ENCODE data around the gene TRIM65. TPM values are rescaled to one million over a fixed set of nuclear protein-coding genes. Genes with fewer than 3 reads are reported as not detected.
"Not testable (repeated sequence)": the region's sequence is repeated elsewhere in the genome, so short reads cannot be mapped to it uniquely, and the experiment has no call there.

The TRIM65 gene
- polyA plus RNA-seq, 6 donors from 2014 or later: 15.4 to 33.0 (median 23.4) TPM

DNA sequence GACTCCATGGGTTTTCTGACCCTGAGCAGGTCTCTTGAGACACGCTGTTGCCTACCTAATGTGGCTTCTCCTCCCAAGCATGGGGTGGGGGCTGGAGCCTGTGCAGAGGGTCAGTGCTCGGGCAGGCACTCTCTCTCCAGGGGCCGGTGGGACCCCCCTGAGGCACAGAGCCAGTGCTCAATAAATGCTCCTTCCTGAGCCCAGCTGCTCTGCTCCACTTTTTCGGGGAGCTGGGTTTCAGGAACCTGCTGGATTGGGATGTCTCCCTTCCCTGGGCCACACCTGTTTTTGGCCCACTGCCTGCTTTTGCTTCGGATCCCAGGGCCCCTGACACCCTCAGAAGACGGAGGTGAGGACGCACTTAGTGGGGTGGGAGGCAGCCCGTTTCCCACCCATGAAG is 1.3 kb upstream of the TRIM65 start:
- ATAC-seq (ENCODE audit: low read depth in 2 of 2) (no peak), DNase-seq (no peak)
- peak overlapping the region in 3 of 6 donors; percentile 11 to 86 (median 69) for H3K27ac Mint-ChIP-seq
- H3K4me3 Mint-ChIP-seq: peak overlapping the region; percentile 33 to 91 (median 67)
- H3K4me1 Mint-ChIP-seq: peaks cover 21 to 30% (median 26%) of the 10 kb centered on the region in 3 donors
- H3K27me3 Mint-ChIP-seq: no peaks in the 10 kb centered on the region
- H3K36me3 Mint-ChIP-seq: peaks cover 0 to 7% of the 10 kb centered on the region in 2 donors
- no peaks in the 10 kb centered on the region for H3K9me3 Mint-ChIP-seq

DNA sequence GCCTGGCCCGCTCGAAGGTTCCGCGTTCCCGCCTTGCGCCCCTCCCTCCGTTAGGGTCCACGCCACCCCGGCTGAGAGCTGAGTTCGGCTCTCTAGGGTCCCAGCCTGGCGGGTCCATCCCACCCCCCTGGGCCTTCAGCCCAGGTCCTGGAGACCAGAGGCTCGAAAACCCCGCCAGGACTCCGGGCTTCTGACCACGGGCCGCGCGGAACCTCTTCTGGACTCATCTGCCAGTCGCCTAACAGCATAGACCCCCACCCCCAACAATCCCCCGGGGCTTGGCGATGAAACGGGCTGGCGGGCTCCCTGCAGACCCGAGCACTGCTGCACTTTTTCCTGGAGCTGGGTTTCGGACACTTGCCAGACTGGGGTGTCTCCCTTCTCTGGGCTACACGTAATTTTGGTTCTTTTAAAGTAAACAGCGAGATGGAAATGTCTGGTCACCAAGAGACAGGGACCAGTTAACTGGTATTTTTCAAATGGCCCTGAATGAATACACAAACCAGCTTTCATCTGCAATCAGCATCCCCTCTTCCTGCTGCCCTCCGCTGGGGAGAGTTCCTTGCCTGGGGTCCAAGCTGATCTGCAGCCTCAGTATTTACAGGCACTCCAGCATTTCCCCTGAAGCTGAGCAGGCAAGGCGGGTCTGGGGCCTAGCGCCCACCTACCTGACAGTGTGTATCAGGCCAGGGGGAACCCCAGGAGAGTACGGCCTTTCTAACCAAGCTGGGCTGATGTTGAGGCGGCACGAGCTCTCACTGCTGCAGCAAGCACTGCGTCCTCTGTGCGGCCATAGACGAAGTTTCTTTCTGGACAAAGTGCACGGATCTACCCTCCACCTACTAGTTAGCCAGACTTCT is 639 bp upstream of the TRIM65 start:
- DNase-seq: no peak
- no peaks in the 10 kb centered on the region for H3K9me3 Mint-ChIP-seq
- peak overlapping the region in 5 of 6 donors; percentile 16 to 86 (median 84) for H3K27ac Mint-ChIP-seq
- H3K4me1 Mint-ChIP-seq: peaks cover 21 to 30% (median 26%) of the 10 kb centered on the region in 3 donors
- H3K36me3 Mint-ChIP-seq: peaks cover 0 to 7% of the 10 kb centered on the region in 2 donors
- H3K4me3 Mint-ChIP-seq: peak overlapping the region; percentile 60 to 91 (median 76)
- H3K27me3 Mint-ChIP-seq: no peaks in the 10 kb centered on the region
- ATAC-seq (ENCODE audit: low read depth in 2 of 2): no peak

DNA sequence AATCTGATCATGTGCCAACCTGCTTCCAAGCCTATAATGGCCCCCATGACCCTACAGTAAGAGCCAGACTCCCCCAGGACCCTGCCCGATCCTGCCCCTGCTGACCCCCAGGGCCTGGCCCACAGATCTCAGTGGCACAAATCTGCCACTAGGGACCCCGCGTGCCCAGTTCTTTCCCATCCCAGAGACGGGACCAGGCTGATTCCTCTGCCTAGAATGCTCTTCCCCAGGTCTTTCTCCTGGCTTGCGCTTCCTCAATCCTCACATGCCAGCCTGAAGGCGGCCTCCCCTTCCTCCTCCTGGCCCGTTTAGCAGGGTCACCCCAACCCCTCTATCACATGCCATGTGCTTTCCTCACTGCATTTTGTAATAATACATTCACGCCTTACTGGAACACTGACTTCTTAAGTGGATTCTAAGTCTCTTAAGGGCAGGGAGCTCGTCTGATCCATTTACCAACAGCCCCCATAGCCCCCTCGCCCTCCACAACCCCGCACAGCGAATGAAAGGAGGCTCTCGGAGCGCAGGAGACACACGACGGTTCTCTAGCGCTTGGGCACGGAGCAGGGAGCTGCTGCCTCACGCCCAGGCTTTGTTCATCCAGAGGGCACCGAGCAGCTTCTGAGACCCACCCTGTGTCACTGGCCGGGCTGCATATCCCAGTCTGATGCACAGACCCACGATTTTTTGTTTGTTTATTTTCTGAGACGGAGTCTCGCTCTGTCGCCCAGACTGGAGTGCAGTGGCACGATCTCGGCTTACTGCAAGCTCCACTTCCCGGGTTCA is 1.2 kb downstream of the TRIM65 start:
- DNase-seq (no peak), ATAC-seq (ENCODE audit: low read depth in 2 of 2) (no peak)
- no peaks in the 10 kb centered on the region for H3K27me3 Mint-ChIP-seq
- peak overlapping the region; percentile 19 to 93 (median 86) for H3K27ac Mint-ChIP-seq
- peak overlapping the region; percentile 60 to 94 (median 85) for H3K4me3 Mint-ChIP-seq
- no peaks in the 10 kb centered on the region for H3K9me3 Mint-ChIP-seq
- peaks cover 0 to 7% of the 10 kb centered on the region in 2 donors for H3K36me3 Mint-ChIP-seq
- peaks cover 21 to 30% (median 26%) of the 10 kb centered on the region in 3 donors for H3K4me1 Mint-ChIP-seq

DNA sequence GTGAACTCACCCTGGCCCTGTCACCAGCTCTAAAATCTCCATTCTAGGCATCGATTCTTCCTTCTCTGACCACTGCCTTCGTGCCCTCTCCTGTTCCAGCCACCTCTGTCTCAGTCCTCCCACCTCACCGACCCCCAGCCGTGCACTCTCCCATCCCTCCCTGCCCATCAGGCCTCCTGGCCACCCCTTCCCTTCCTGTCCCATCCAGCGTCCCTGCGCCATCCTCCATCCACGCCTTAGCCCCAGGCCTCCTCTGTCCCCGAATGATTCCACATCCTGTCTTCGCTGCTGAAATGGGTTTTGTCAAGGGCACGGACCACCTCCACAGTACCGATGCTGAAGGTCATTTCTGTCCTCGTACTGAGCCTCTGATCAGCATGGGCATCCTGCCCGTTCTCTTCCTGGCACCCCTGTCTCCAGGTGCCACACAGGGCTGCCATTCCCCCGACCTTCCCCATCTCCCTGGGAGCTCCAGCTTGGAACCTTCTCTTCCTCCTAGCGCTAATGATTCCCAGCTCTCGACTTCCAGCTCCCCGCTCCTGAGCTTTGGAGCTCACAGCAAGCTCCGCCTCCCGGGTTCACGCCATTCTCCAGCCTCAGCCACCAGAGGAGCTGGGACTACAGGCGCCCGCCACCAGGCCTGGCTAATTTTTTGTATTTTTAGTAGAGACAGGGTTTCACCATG is 2.6 kb downstream of the TRIM65 start:
- no peak for ATAC-seq (ENCODE audit: low read depth in 2 of 2)
- DNase-seq: no peak
- peaks cover 5 to 6% of the 10 kb centered on the region in 2 donors for H3K36me3 Mint-ChIP-seq
- peak overlapping the region in 5 of 6 donors; percentile 64 to 93 (median 84) for H3K27ac Mint-ChIP-seq
- no peaks in the 10 kb centered on the region for H3K27me3 Mint-ChIP-seq
- no peaks in the 10 kb centered on the region for H3K9me3 Mint-ChIP-seq
- H3K4me1 Mint-ChIP-seq: peaks cover 21 to 27% (median 26%) of the 10 kb centered on the region in 3 donors
- peak overlapping the region in 7 of 8 donors; percentile 5 to 75 (median 47) for H3K4me3 Mint-ChIP-seq

DNA sequence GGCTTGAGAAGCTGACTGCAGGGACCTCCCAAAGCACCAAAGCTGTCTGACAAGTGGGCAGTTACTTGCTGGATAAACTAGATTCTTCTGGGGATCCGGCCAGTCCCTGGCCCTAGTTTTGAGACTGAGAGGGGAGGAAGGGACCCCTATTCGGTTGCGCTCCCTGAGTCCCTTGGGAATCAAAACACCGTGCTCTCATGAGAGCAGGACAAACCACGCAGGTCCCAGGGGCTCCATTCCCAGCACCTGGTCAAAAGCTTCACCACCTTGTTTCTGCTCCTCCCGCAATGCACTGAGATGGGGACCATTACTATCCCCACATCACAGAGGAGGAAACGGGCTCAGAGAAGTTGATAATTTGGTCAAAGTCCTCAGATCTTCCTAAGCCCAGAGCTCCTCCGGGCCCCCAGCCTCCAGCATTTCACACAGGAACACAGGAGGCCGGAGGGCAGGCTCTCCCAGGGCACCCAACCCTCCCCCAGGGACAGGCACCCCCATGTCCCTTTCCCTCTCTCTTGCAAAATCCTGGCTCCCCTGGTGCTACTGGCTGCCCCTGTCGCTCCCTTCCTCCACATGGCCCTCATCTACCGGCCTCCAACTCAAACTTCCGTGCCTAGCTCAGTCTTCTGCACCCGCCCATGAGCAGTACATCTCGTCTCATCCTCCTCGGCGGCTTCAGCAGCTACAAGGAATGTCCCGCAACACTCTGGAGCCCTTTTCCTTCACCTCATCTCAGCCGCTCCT is 3.3 kb downstream of the TRIM65 start:
- no peaks in the 10 kb centered on the region for H3K9me3 Mint-ChIP-seq
- peak overlapping the region in 4 of 6 donors; percentile 64 to 93 (median 87) for H3K27ac Mint-ChIP-seq
- peaks cover 21 to 27% (median 26%) of the 10 kb centered on the region in 3 donors for H3K4me1 Mint-ChIP-seq
- ATAC-seq (ENCODE audit: low read depth in 2 of 2): no peak
- H3K4me3 Mint-ChIP-seq: peak overlapping the region in 7 of 8 donors; percentile 5 to 75 (median 54)
- DNase-seq: no peak
- H3K36me3 Mint-ChIP-seq: peaks cover 0 to 6% of the 10 kb centered on the region in 2 donors
- H3K27me3 Mint-ChIP-seq: no peaks in the 10 kb centered on the region

DNA sequence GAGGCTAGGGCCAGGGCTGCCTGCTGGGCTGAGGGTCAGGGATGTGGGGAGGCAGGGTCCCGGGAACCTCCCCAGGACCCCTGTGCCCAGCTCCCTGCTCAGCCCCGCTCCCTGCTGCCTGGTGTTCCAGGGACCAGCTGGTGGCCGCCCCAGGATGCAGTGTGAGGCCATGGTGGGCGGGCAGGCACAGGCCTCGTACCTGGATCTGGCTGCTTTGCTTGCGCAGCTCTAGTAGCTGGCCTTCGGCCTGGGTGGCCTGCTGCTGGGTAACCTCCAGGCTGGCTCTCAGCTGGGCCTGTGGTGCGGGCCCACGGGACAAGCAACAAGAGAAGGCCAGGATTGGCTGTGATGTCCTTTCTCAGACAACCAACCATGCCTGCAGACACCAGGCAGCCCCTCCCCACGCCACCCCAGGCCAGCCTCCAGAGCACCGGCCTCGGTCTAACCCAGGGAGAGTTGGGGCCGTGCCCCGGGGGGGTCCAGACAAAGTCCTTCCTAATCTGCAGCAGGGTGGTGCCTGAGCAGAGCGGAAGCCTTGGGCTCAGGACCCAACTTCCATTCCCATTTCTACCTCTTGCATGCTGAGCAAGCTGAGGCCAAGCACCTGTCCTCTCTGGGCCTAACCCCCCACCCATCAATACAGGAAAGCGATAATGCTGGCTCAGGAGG is 4.1 kb downstream of the TRIM65 start:
- Mint-ChIP-seq H3K27me3 (no peaks in the 10 kb centered on the region), H3K9me3 (no peaks in the 10 kb centered on the region), H3K4me1 (peaks cover 21 to 26% (median 26%) of the 10 kb centered on the region in 3 donors), H3K4me3 (peak overlapping the region in 1 of 8 donors; percentile 27), H3K27ac (no peak overlapping the region), H3K36me3 (peaks cover 0 to 6% of the 10 kb centered on the region in 2 donors)
- DNase-seq: no peak
- ATAC-seq (ENCODE audit: low read depth in 2 of 2): no peak

DNA sequence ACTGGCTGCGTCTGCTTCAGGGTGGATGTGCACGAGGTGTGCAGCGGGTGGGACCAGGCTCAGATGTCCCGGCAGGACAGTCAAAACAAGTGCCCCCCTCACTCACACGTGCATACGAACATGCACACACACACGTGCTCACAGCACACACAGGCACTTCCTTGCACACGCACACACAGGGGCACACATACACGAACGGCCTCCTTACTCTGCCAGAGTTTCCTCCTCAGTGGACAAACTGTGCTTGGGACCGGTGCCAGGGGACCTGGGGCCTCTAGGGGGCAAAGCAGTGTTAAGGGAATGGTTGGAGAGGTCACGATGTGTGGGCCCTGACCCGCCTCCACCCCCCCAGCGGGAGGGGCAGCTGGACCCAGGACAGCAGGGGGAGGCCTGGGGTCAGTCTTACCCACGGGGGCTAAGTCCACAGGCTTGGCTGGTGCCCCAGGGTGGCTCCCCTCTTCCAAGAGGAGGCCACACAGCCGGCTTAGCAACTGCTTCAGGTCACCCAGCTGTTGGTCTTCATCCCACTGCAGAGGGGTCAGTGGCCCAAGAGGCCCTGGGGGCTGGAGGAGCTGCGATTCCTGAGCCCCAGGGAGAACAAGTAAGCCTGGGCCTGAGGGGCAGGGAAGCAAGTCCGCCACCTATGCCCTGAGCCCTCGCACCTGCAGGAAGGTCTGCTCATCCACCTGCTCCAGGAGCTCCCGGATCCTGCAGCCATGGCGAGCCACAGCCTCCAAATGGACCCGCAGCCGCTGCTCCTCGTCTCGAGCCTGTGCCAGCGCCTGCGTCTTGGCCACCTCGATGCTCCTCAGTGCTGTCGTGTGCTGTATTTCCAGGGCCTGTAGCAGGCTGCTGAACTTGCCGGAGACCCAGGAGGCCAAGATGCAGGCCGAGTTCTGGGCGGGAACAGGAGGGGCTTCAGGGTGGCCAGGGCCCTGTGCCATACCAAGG is 4.9 kb downstream of the TRIM65 start:
- Mint-ChIP-seq H3K27me3 (no peaks in the 10 kb centered on the region), H3K36me3 (peaks cover 0 to 6% of the 10 kb centered on the region in 2 donors), H3K4me1 (peaks cover 21 to 26% (median 21%) of the 10 kb centered on the region in 3 donors), H3K4me3 (no peak overlapping the region), H3K27ac (no peak overlapping the region), H3K9me3 (no peaks in the 10 kb centered on the region)
- DNase-seq (no peak), ATAC-seq (ENCODE audit: low read depth in 2 of 2) (no peak)

DNA sequence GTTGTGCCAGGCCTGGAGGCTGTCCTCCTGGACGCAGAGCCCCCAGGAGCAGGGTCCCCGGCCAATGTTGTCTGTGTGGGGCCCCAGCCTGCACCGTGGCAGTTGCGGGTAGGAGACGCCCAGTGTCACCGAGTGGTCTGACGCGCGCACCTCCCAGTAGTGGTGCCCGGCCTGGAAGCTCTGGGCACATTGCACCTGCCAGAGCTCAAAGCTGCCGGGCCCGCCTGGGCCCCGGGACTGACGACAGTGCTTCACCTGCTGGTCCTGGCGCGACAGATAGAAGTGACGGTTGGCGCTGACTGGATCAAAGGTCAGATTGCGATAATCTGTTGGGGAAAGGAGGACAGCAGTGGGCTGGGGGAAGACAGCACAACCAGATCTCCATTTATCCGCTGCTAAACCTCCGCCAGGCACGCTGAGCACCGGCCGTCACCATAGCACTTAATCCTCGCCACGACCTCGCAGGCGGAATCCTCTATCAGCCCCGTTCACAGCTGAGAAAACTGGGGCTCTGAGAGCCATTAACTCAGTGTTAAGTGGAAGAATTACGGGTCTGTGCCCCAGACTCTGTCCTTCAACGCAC is 5.6 kb downstream of the TRIM65 start:
- ATAC-seq (ENCODE audit: low read depth in 2 of 2): no peak
- Mint-ChIP-seq H3K27ac (no peak overlapping the region), H3K4me1 (peaks cover 21 to 26% (median 24%) of the 10 kb centered on the region in 3 donors), H3K4me3 (no peak overlapping the region), H3K9me3 (no peaks in the 10 kb centered on the region), H3K36me3 (peaks cover 0 to 6% of the 10 kb centered on the region in 2 donors), H3K27me3 (no peaks in the 10 kb centered on the region)
- no peak for DNase-seq

DNA sequence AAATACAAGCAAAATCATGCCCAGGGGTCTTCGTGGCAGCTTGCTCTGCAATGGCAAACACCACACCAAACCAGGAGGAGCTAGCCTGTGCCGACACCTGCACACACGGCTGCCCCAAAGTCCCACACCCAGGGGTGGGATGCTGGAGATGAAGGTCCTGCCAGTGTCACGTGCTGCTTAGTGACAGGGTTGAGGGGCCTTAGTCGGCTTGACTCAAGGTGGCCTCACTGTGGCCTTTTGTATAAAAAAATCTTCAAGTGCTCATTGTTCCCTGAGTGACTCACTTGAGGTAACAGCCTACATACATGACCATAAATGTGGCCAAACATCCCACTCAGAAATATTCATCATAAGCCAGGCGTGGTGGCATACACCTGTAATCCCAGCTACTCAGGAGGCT is 7.3 kb downstream of the TRIM65 start:
- ATAC-seq (ENCODE audit: low read depth in 2 of 2) (no peak), DNase-seq (no peak)
- no peaks in the 10 kb centered on the region for H3K27me3 Mint-ChIP-seq
- peak overlapping the region in 2 of 6 donors; percentile 12 to 75 for H3K27ac Mint-ChIP-seq
- H3K9me3 Mint-ChIP-seq: no peaks in the 10 kb centered on the region
- peaks cover 9 to 12% (median 10%) of the 10 kb centered on the region in 3 donors for H3K4me1 Mint-ChIP-seq
- H3K36me3 Mint-ChIP-seq: peaks cover 0 to 6% of the 10 kb centered on the region in 2 donors
- H3K4me3 Mint-ChIP-seq: peak overlapping the region in 1 of 8 donors; percentile 29

DNA sequence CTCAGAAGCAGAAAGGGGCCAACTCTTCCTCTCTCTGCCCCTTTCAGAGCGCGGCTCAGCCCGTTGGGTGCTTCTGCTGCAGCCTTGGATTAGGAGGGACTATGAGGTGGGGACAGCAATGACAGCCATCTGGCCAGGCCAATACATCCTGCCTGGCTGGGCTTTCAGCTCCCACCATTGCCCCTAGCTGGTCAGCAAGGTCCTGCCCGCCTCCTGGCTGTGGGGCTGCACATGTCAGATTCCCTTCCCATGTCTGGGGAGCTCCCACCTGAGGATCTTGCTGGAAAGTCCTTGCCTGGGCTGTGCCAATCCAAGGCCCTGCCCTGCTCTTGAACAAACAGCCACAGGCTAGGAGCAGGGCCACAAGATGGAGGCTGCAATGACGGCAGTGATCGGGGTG is 8.3 kb downstream of the TRIM65 start:
- Mint-ChIP-seq H3K27ac (no peak overlapping the region), H3K36me3 (peaks cover 0 to 6% of the 10 kb centered on the region in 2 donors), H3K9me3 (no peaks in the 10 kb centered on the region), H3K4me3 (no peak overlapping the region), H3K27me3 (no peaks in the 10 kb centered on the region), H3K4me1 (peaks cover 0 to 3% (median 2%) of the 10 kb centered on the region in 3 donors)
- ATAC-seq (ENCODE audit: low read depth in 2 of 2): no peak
- no peak for DNase-seq

DNA sequence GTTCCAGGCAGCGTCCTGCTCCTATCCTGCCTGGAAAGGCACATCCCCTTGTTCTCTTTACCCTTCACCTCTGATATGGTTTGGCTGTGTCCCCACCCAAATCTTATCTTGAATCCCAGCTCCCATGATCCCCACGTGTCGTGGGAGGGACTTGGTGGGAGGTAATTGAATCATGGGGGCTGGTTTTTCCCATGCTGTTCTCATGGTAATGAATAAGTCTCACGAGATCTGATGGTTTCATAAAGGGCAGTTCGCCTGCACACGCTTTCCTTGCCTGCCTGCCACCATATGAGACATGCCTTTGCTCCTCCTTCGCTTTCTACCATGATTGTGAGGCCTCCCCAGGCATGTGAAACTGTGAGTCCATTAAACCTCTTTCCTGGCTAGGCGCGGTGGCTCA is 10.9 kb downstream of the TRIM65 start:
- not testable (repeated sequence) for H3K27me3 Mint-ChIP-seq; H3K9me3 Mint-ChIP-seq; H3K4me1 Mint-ChIP-seq; H3K4me3 Mint-ChIP-seq; H3K36me3 Mint-ChIP-seq; DNase-seq; ATAC-seq (ENCODE audit: low read depth in 2 of 2)
- H3K27ac Mint-ChIP-seq: peak overlapping the region in 3 of 6 donors; percentile 9 to 72 (median 24)

All from naive B cell (primary cell).